Neural progenitor cell (in vitro differentiated cells): ENCODE measurements around the gene SEMA3D.

Source experiments
- EZH2 ChIP-seq: fragments of 200-600 bp; sonication (generic); IDR thresholded peaks from 2 replicates; pipeline ENCODE4 v1.6.1; 2017; ENCODE audit warnings: antibody characterized with exemption, mild to moderate bottlenecking, moderate library complexity
- TF ChIP-seq, protein P1 (sequence below): fragments of 200-600 bp; sonication (generic); IDR thresholded peaks from 2 replicates; pipeline ENCODE4 v1.5.1; 2017; ENCODE audit warnings: antibody characterized with exemption, mild to moderate bottlenecking

DNA sequence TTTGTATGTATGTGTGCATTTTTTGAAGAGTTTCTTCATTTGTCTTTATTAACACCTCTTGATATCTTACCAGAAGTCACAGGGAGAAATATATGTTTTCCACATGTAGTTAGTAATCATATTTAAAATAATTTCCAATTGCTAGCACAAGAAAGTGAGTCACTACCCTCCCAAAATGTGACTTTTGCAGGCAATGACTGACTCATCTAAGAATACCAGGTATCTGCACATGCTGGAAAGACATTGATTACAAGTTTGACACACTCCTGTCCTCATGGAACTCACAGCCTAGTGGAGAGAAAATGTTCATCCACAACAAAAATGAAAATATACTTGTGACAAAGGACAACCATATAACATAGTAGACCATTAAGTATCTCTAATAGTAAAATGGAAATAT is 82.9 kb downstream of the SEMA3D start:
- no peak for TF ChIP-seq EZH2
- TF ChIP-seq, protein P1, sequence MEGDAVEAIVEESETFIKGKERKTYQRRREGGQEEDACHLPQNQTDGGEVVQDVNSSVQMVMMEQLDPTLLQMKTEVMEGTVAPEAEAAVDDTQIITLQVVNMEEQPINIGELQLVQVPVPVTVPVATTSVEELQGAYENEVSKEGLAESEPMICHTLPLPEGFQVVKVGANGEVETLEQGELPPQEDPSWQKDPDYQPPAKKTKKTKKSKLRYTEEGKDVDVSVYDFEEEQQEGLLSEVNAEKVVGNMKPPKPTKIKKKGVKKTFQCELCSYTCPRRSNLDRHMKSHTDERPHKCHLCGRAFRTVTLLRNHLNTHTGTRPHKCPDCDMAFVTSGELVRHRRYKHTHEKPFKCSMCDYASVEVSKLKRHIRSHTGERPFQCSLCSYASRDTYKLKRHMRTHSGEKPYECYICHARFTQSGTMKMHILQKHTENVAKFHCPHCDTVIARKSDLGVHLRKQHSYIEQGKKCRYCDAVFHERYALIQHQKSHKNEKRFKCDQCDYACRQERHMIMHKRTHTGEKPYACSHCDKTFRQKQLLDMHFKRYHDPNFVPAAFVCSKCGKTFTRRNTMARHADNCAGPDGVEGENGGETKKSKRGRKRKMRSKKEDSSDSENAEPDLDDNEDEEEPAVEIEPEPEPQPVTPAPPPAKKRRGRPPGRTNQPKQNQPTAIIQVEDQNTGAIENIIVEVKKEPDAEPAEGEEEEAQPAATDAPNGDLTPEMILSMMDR: no peak
